GM19438 (cell line): ENCODE data around the gene DEPDC5.
"Not testable (repeated sequence)": the region's sequence is repeated elsewhere in the genome, so short reads cannot be mapped to it uniquely, and the experiment has no call there.

Experiments
- ATAC-seq: cut with Tn5 transposase; IDR thresholded peaks from one replicate; pipeline ENCODE4 v1.9.1; 2021; ENCODE audit warnings: low read depth; ENCODE audit not compliant: unreplicated experiment

DEPDC5 gene

GRCh38 chr22:31753634-31754501 lies at the start of gene DEPDC5:
Gene DEPDC5, plus strand, starts transcription at chr22:31754019. Its CDS starts 903 bp downstream, at chr22:31754922.
- peak; percentile 58 for ATAC-seq

DNA sequence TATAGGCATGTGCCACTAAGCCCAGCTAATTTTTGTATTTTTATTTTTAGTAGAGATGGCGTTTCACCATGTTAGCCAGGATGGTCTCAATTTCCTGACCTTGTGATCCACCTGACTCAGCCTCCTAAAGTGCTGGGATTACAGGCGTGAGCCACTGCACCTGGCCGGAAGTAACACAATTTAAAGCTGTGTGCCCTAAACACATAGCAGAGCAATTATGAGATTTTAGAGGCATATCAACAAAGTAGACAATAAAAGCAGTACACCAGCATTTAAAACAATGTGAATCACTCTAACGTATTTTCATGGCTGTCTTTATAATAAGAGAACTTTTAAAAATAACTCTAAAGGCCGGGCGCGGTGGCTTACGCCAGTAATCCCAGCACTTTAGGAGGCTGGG lies 46.3 kb upstream of the DEPDC5 start:
- ATAC-seq, result no peak

- not testable (repeated sequence) for ATAC-seq
These were observed 42.6 kb upstream of the DEPDC5 start for GRCh38 chr22:31711226-31711625.

- ATAC-seq, result no peak
These were observed 38.6 kb upstream of the DEPDC5 start for GRCh38 chr22:31715147-31715778.

- ATAC-seq, result no peak
These were observed 33.9 kb upstream of the DEPDC5 start for GRCh38 chr22:31719850-31720471.

DNA sequence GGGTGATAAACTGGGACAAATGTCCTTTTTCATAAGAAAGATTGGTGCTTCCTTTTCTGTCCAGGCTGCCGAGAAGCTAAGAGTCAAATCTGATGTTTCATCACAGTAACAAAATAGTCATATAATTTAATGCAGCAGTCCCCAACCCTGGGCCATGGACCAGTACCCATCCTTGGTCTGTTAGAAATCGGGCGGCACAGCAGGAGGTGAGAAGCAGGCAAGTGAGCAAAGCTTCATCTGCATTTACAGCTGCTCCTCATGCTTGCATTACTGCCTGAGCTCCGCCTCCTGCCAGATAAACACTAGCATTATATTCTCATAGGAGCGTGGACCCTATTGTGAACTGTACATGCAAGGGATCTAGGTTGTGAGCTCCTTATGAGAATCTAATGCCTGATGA lies 30.1 kb upstream of the DEPDC5 start:
- no peak for ATAC-seq

DNA sequence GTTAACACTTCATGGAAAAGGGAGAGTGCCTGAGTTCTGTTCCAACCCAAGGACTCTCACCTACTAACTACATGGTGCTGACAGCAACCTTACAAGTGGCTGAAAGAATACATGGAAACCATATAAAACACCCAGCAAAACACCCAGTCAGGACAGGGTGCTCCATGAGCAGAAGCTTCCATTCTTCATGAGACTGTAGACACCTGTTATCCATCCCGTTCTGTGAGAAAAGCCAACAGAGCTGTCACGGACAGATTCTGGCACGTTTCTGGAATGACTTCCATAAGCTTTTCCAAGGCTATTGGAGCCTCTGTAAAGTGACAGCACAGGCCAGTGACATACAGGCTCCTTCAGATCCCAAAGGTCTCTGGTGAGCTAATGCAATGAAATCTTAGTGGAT lies 27.1 kb upstream of the DEPDC5 start:
- no peak for ATAC-seq

- no peak for ATAC-seq
These were observed 25.0 kb upstream of the DEPDC5 start for GRCh38 chr22:31728857-31729256.

- ATAC-seq, result no peak
These were observed 23.5 kb upstream of the DEPDC5 start for GRCh38 chr22:31730344-31730711.

DNA sequence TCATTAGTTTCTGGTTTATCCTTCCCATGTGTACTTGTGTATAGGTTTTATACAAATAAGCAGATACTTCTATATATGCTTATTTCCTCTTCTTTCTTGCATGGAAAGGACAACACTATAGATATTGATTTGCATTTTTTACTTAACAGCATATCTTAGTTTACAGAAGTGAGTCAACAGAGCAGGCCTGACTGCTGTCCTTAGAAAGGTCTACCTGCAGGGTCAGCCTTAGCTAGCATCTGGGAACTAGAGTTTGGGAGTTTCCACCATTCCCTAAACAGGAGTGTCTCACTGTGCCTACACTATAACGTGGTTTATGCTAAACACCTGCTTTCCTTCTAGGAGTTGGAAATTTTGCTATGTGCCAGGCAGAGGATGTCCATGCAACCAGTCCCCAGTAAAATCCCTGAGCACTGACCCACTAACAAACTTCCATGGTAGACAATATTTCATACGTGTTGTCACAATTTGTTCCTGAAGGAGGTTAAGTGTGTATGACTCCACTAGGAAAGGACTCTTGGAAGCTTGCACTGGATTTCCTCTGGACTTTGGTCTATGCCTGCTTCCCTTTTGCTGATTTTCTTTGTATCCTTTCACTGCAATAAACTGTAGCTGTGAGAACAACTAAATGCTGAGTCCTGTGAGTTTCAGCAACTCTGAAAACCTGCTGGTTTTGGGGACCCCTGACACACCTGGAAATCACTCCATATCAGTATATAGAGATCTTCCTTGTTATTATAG lies 21.6 kb upstream of the DEPDC5 start:
- ATAC-seq, result no peak

GRCh38 chr22:31733580-31734079 lies 20.2 kb upstream of the DEPDC5 start:
- no peak for ATAC-seq

DNA sequence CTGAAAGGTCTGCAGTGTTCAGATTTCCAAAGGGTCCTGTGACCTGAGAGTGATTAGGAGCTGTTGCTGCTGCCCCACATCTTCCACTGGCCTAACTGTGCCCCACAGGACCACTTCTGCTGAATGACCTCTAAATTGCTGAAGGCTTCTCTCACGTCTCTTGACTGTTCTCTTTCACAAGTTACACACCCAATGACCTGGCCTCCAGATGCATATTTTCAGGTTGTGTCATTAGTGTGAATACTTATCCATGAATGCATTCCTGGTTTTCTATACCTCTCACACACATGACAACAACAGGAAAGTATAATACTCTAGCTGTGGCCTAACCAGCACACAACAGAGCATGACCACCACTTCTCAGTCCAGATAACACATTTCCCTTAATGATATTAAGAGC lies 19.3 kb upstream of the DEPDC5 start:
- ATAC-seq, result no peak

GRCh38 chr22:31736458-31736857 lies 17.4 kb upstream of the DEPDC5 start:
- ATAC-seq, result no peak

DNA sequence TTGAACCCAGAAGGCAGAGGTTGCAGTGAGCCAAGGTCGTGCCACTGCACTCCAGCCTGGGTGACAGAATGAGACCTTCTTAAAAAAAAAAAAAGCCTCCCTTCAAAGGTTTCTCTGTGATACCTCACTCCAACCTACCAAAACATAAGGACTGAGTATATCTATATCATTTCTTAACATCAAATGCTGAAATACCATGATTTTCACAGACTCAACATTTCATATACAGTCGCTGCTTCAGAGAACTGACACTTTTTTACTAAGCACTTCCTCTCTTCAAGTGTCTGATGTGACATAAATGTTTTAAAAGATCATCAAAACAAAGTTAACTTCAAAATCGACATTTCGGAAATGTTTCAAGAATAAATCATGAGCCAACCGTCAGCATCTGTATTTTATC lies 15.9 kb upstream of the DEPDC5 start:
- ATAC-seq, result no peak

DNA sequence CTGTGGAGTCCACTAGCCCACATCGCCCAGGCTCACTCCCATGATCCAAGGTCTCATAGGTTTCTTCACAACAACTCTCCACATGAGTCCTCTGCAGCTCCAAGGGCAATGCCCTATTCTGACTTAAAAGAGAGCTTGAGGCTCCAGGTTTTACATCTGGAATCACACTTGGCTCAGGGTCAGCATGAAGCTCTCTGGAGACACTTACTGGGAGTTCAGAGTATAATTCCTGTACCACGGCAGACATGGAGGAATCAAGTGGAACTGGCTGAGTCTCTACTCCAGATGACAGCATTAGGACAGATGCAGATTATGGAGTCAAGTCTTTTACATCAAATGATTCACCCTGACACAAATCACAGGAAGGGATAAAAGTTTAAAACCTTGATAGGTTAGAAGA lies 15.3 kb upstream of the DEPDC5 start:
- no peak for ATAC-seq

- ATAC-seq, result no peak
These were observed 14.0 kb upstream of the DEPDC5 start for GRCh38 chr22:31739795-31740201.

- not testable (repeated sequence) for ATAC-seq
These were observed 13.5 kb upstream of the DEPDC5 start for GRCh38 chr22:31740314-31740713.

DNA sequence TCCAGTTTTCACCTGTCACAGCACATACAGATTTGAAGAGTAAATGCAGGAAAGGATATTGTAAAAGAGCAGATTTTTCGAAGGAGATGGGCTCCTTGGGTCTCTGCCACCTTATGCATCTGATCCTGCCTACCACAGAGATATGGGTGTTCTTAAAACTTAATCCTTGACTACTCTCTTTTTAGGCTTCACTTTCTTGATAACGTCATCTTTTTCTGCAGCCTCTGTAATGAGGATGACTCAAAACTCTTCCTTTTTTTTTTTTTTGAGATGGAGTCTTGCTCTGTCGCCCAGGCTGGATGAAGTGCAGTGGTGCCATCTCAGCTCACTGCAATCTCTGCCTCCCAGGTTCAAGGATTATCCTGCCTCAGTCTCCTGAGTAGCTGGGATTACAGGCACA lies 11.7 kb upstream of the DEPDC5 start:
- ATAC-seq, result no peak

DNA sequence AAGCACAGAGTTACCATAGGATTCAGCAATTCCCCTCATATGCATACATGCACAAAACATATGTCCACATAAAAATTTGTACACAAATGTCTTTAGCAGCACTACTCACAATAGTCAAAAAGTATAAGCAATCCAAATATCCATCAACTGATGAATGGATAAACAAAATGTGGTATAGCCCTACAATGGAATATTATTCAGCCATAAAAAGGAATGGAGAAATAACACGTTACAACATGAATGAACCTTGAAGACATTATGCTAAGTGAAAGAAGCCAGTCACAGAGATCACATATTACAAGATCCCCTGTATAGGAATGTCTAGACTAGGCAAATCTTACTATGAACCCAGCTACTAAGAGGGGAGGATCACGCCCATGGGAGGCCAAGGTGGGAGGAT lies 11.1 kb upstream of the DEPDC5 start:
- no peak for ATAC-seq

DNA sequence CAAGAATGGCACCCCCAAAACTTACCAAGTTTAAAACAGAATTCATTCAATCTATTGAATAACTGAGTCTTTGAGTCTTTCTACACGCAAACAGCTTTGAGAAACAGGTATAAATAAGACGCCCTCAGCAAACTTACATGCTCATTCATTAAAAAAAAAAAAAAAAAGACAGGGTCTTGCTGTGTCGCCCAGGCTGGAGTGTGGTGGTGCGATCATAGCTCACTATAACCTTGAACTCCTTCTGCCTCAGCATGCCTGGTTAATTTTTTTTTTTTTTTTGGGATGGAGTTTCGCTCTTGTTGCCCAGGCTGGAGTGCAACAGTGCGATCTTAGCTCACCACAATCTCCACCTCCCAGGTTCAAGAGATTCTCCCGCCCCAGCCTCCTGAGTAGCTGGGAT lies 9.9 kb upstream of the DEPDC5 start:
- no peak for ATAC-seq

DNA sequence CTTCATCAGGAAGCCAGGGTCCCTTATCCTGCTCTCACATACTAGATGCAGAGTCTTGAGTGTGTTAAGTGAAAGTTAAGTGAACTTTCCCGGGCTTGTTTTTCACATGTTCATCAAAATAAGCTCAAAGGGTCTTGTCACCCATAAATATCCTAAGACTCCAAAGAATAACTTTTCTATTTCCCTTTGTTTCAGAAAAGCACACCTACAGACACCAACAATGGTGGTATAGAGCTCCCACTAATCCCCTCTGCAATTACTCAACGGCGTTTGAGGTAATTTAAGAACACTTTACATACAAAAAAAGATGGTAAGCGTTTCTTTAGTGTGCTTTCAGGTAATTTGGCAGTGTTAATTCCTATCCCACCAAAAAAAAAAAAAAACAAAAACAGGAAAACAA lies 6.4 kb upstream of the DEPDC5 start:
- ATAC-seq, result no peak
